Sigmoid colon (tissue), 4 donors: ENCODE measurements around the gene FAM25A.
"Not testable (repeated sequence)": the region's sequence is repeated elsewhere in the genome, so short reads cannot be mapped to it uniquely, and the experiment has no call there.

Source experiments
- EP300 ChIP-seq, 4 donors: sonication (generic); formaldehyde crosslinking; IDR thresholded peaks; one replicate each; pipeline ENCODE4 v1.6.1; 2017; ENCODE audit warnings: antibody characterized with exemption in 4 of 4
- POLR2A ChIP-seq, 2 donors: fragments of 450-650 bp; IDR thresholded peaks; one replicate each; pipeline ENCODE4 v1.6.1; 2016; ENCODE audit warnings: antibody characterized with exemption in 2 of 2, mild to moderate bottlenecking in 2 of 2, moderate library complexity in 2 of 2
- POLR2AphosphoS5 ChIP-seq, 4 donors: sonication (generic); formaldehyde crosslinking; IDR thresholded peaks; one replicate each; pipeline ENCODE4 v1.6.1; 2017; ENCODE audit warnings: antibody characterized with exemption in 4 of 4
- TF ChIP-seq, protein P1 (sequence below), 4 experiments: fragments of 450-650 bp in 3 of 4; fragments of 200-600 bp in 1 of 4; IDR thresholded peaks; one replicate each; pipeline ENCODE4 v1.5.1; 2016 to 2019; ENCODE audit warnings: antibody characterized with exemption in 4 of 4, mild to moderate bottlenecking in 3 of 4, moderate library complexity in 2 of 4

DNA sequence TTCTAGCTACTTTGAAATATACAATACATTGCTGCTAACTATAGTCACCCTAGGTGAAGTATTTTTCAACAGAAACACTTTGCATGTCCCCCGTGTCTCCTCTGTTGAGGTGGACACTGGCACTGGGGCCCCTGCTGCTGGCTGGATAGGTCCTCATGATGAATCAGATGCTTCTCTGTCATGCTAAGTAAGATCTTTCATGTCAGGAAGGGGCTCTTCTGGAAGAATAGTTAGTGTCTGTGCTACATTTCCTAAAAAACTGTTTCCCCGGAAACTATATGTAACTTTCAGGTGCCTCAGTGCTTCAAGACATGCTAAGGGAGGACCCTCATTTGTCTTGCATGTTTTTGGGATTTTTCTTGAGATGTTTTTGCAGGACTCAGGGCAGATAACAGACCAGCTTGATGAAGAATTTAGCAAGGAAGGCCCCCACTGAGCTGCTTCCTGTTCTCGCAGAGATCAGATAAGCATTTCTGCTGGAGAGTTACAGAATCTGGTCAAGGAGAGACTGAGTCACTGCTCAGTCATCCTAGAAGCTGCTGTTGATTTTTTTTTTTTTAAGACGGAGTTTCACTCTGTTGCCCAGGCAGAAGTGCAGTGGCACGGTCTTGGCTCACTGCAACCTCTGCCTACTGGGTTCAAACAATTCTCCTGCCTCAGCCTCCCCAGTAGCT is 5.3 kb downstream of the FAM25A start:
- TF ChIP-seq POLR2A, EP300, POLR2AphosphoS5 (IDR thresholded peaks at IDR 0.05): not testable (repeated sequence)
- TF ChIP-seq, protein P1, sequence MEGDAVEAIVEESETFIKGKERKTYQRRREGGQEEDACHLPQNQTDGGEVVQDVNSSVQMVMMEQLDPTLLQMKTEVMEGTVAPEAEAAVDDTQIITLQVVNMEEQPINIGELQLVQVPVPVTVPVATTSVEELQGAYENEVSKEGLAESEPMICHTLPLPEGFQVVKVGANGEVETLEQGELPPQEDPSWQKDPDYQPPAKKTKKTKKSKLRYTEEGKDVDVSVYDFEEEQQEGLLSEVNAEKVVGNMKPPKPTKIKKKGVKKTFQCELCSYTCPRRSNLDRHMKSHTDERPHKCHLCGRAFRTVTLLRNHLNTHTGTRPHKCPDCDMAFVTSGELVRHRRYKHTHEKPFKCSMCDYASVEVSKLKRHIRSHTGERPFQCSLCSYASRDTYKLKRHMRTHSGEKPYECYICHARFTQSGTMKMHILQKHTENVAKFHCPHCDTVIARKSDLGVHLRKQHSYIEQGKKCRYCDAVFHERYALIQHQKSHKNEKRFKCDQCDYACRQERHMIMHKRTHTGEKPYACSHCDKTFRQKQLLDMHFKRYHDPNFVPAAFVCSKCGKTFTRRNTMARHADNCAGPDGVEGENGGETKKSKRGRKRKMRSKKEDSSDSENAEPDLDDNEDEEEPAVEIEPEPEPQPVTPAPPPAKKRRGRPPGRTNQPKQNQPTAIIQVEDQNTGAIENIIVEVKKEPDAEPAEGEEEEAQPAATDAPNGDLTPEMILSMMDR (IDR thresholded peaks at IDR 0.05) = not testable (repeated sequence)
